Mesothelial cell of epicardium (in vitro differentiated cells): ENCODE data around the gene GCK. TPM values are rescaled to one million over a fixed set of nuclear protein-coding genes. Genes with fewer than 3 reads are reported as not detected.

Experiments
- DNase-seq, 2 experiments: peaks; one replicate each; pipeline ENCODE4 v3.0.0; 2021; ENCODE audit warnings: low spot score in 2 of 2; ENCODE audit not compliant: unreplicated experiment in 2 of 2
- H3K27ac Mint-ChIP-seq: 2 replicates; pipeline ENCODE4 v1.8.0; 2021; ENCODE audit warnings: mixed read lengths
- H3K27me3 Mint-ChIP-seq: 2 replicates; pipeline ENCODE4 v1.8.0; 2021; ENCODE audit warnings: low read depth, mixed read lengths
- H3K36me3 Mint-ChIP-seq: 2 replicates; pipeline ENCODE4 v1.8.0; 2021; ENCODE audit warnings: mixed read lengths
- H3K4me1 Mint-ChIP-seq: 2 replicates; pipeline ENCODE4 v1.8.0; 2021; ENCODE audit warnings: mixed read lengths
- H3K4me3 Mint-ChIP-seq: 2 replicates; pipeline ENCODE4 v1.8.0; 2021; ENCODE audit warnings: mild to moderate bottlenecking, moderate library complexity, mixed read lengths
- H3K9me3 Mint-ChIP-seq: 2 replicates; pipeline ENCODE4 v1.8.0; 2021; ENCODE audit warnings: mixed read lengths
- CTCF ChIP-seq: fragments of 200-600 bp; sonication (generic); IDR thresholded peaks from one replicate; pipeline ENCODE4 v1.5.0; 2021; ENCODE audit warnings: antibody characterized with exemption; ENCODE audit not compliant: unreplicated experiment
- total RNA-seq: library from RNA; stranded (reverse); gene quantifications from 3 replicates; pipeline ENCODE4 v1.2.1, GENCODE V29; 2021

Gene GCK
- total RNA-seq, 1 donor from 2014 or later = 1.5 TPM

DNA sequence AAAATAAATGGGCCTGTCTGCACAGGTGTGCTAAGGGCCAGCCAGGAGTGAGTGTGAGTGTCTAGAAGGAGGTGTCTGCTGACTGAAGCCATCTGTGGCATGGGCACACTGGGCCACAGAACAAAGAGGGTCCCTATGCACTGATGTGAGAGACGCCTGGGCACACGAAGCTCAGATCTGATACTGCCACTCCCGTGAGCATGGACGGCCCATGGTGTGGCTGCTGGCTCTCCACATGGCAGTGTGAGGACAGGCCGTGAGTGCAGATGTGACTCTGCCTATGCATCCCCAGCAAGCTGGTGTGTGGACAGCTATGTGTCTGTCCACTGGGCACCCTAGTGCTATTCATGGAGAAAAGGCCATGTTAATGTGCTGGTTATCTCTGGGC lies 35.3 kb downstream of the GCK start:
- H3K4me3 Mint-ChIP-seq = no peak overlapping the region

GRCh38 chr7:44152971-44153947 lies 36.0 kb downstream of the GCK start:
- no peak for TF ChIP-seq CTCF
- Mint-ChIP-seq H3K4me1 (peaks cover 2% of the 10 kb centered on the region), H3K36me3 (no peaks in the 10 kb centered on the region), H3K27ac (no peak overlapping the region), H3K27me3 (peaks cover 3% of the 10 kb centered on the region), H3K9me3 (no peaks in the 10 kb centered on the region), H3K4me3 (no peak overlapping the region)
- DNase-seq = no peak

More for the DNA sequence above, 35.3 kb downstream of the GCK start:
- Mint-ChIP-seq H3K27ac (no peak overlapping the region), H3K36me3 (no peaks in the 10 kb centered on the region), H3K27me3 (peaks cover under 1% of the 10 kb centered on the region), H3K4me1 (no peaks in the 10 kb centered on the region), H3K9me3 (no peaks in the 10 kb centered on the region)
- no peak for DNase-seq
- no peak for TF ChIP-seq CTCF

DNA sequence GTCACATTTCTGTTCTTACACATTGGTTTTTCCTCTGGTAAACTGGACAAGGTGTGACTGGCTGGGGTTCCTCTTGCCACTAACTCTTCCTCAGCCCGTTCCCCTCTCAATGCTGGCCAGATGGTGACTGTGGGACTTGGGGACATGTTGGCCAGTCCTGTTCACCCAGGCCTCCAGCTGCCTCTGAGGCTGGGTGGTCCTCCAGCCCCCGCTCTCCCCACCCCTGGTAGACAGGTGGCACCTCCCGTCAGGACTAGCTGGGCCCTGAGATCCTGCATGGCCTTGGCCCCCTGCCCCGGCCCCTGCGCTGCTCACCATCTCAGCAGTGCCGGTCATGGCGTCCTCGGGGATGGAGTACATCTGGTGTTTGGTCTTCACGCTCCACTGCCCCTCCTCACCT lies 37.3 kb downstream of the GCK start:
- no peak for TF ChIP-seq CTCF
- peaks cover 4% of the 10 kb centered on the region for H3K27me3 Mint-ChIP-seq
- no peaks in the 10 kb centered on the region for H3K36me3 Mint-ChIP-seq
- H3K9me3 Mint-ChIP-seq = no peaks in the 10 kb centered on the region
- no peak overlapping the region for H3K4me3 Mint-ChIP-seq
- H3K27ac Mint-ChIP-seq = no peak overlapping the region
- DNase-seq = no peak
- peaks cover 5% of the 10 kb centered on the region for H3K4me1 Mint-ChIP-seq

DNA sequence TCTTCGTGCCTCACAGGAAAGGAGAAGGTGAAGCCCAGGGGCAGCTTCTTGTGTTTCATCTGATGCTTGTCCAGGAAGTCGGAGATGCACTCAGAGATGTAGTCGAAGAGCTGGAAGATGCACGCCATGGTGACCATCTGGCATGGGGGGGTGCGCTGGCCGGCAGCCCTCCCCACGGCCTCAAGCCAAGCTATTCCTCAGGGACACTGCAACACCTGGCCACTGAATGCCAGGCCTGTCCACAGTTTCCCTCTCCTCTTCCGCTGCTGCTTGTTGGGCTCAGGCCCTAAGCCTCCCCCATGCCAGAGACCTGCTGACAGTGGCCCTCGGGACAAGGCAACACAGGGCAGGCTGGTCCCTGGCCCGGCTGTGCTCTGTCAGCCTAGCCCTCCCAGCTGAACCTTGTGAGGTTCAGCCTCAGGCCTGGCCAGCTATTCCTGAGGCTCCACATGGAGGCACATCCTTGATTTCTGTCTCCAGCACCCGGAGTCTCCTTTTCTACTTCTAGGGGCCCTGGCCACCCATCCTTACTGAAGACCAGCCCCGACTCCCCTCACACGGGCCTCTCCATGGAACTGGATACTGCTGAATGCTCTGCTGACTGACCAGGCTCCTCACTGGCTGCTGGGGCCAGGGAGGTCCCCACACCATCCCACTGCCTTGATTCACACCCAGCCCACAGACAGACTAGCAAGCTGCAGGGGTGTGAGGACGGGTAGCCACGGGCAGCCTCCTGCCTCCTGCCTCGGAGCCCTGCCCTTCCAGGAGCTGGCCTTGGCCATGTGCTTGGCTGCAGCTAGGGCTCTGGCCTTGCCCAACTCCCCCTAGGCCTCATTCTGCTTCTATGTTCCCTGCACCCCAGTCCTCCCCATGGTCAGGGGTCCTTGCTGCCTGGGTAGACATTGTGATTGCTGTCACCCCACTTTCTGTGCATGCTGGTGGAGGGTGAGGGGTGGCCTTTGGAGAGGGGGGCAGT lies 38.0 kb downstream of the GCK start:
- H3K27me3 Mint-ChIP-seq = peaks cover 9% of the 10 kb centered on the region
- no peak for TF ChIP-seq CTCF
- no peaks in the 10 kb centered on the region for H3K9me3 Mint-ChIP-seq
- H3K4me3 Mint-ChIP-seq = no peak overlapping the region
- peaks cover 12% of the 10 kb centered on the region for H3K4me1 Mint-ChIP-seq
- DNase-seq = no peak
- H3K27ac Mint-ChIP-seq = no peak overlapping the region
- H3K36me3 Mint-ChIP-seq = no peaks in the 10 kb centered on the region

- DNase-seq = no peak
- Mint-ChIP-seq H3K36me3 (no peaks in the 10 kb centered on the region), H3K4me1 (peaks cover 15% of the 10 kb centered on the region), H3K4me3 (no peak overlapping the region), H3K27ac (no peak overlapping the region), H3K9me3 (no peaks in the 10 kb centered on the region), H3K27me3 (peaks cover 14% of the 10 kb centered on the region)
- TF ChIP-seq CTCF = no peak
Measured at GRCh38 chr7:44150466-44150832, 38.8 kb downstream of the GCK start.
